Neuronal stem cell (in vitro differentiated cells): Measurements from ENCODE around the gene C1GALT1C1L.

Experiments used
- DNase-seq: peaks from one replicate; pipeline ENCODE4 v3.0.0-alpha.2; 2013; ENCODE audit warnings: low spot score
- H2AFZ ChIP-seq: one replicate; pipeline ENCODE4 v1.6.1; 2013; ENCODE audit warnings: mild to moderate bottlenecking, low read length, inconsistent platforms
- H2AK5ac ChIP-seq: 2 replicates; pipeline ENCODE4 v1.6.1; 2013; ENCODE audit warnings: low read depth, mild to moderate bottlenecking, inconsistent platforms, low read length, moderate library complexity, mixed read lengths
- H2BK120ac ChIP-seq: 2 replicates; pipeline ENCODE4 v1.6.1; 2013; ENCODE audit warnings: low read depth, mild to moderate bottlenecking, inconsistent platforms, low read length, moderate library complexity, mixed read lengths
- H2BK12ac ChIP-seq: one replicate; pipeline ENCODE4 v1.6.1; 2013; ENCODE audit warnings: low read length, inconsistent platforms
- H2BK15ac ChIP-seq: 2 replicates; pipeline ENCODE4 v1.6.1; 2013; ENCODE audit warnings: mild to moderate bottlenecking, low read length, inconsistent platforms, mixed read lengths
- H2BK5ac ChIP-seq: one replicate; pipeline ENCODE4 v1.6.1; 2013; ENCODE audit warnings: inconsistent platforms, mild to moderate bottlenecking, low read length, moderate library complexity
- H3K14ac ChIP-seq: one replicate; pipeline ENCODE4 v1.6.1; 2013; ENCODE audit warnings: low read length, inconsistent platforms
- H3K18ac ChIP-seq: 2 replicates; pipeline ENCODE4 v1.6.1; 2013; ENCODE audit warnings: low read length, inconsistent platforms
- H3K23ac ChIP-seq: 2 replicates; pipeline ENCODE4 v1.6.1; 2013; ENCODE audit warnings: low read depth, mild to moderate bottlenecking, mixed read lengths, low read length, inconsistent platforms; ENCODE audit not compliant: poor library complexity
- H3K27ac ChIP-seq: replicated peaks from 3 replicates; pipeline ENCODE4 v1.5.1; 2013; ENCODE audit warnings: low read length, inconsistent platforms
- H3K27me3 ChIP-seq, 3 experiments: 2 replicates each; pipeline ENCODE4 v1.6.1; 2013; ENCODE audit warnings: low read length in 3 of 3, mild to moderate bottlenecking in 2 of 3, inconsistent platforms in 1 of 3, low read depth in 1 of 3, mixed read lengths in 1 of 3, moderate library complexity in 1 of 3; ENCODE audit not compliant: control insufficient read depth in 3 of 3, insufficient read depth in 3 of 3
- H3K36me3 ChIP-seq, 2 donors: replicated peaks in 1 of 2; 2 replicates each; pipeline ENCODE4 v1.6.1; 2013; ENCODE audit warnings: low read length in 2 of 2; ENCODE audit not compliant: control insufficient read depth in 2 of 2, insufficient read depth in 2 of 2
- H3K4ac ChIP-seq: 2 replicates; pipeline ENCODE4 v1.6.1; 2013; ENCODE audit warnings: inconsistent platforms, mild to moderate bottlenecking, low read length, moderate library complexity
- H3K4me1 ChIP-seq, 2 donors: 1 replicate in 1 of 2; 2 replicates in 1 of 2; pipeline ENCODE4 v1.6.1; 2013; ENCODE audit warnings: low read length in 2 of 2, low read depth in 1 of 2; ENCODE audit not compliant: control insufficient read depth in 2 of 2, insufficient read depth in 1 of 2
- H3K4me2 ChIP-seq: one replicate; pipeline ENCODE4 v1.6.1; 2013; ENCODE audit warnings: mild to moderate bottlenecking, low read length, inconsistent platforms; ENCODE audit not compliant: insufficient read depth, poor library complexity, severe bottlenecking
- H3K4me3 ChIP-seq, 2 donors: 2 replicates each; pipeline ENCODE4 v1.5.1; 2013; ENCODE audit warnings: low read length in 2 of 2, mild to moderate bottlenecking in 2 of 2, inconsistent platforms in 1 of 2, moderate library complexity in 1 of 2
- H3K79me1 ChIP-seq: one replicate; pipeline ENCODE4 v1.6.1; 2013; ENCODE audit warnings: low read depth, mild to moderate bottlenecking, inconsistent platforms, low read length, moderate library complexity
- H3K9ac ChIP-seq: one replicate; pipeline ENCODE4 v1.6.1; 2013; ENCODE audit warnings: mild to moderate bottlenecking, low read depth, low read length, inconsistent platforms; ENCODE audit not compliant: poor library complexity
- H3K9me3 ChIP-seq, 2 donors: replicated peaks in 1 of 2; 2 replicates each; pipeline versions ENCODE3 to v1.6.1; 2013; ENCODE audit warnings: low read length in 2 of 2, mild to moderate bottlenecking in 2 of 2, inconsistent platforms in 1 of 2, low read depth in 1 of 2, mixed read lengths in 1 of 2, moderate library complexity in 1 of 2; ENCODE audit not compliant: control insufficient read depth in 2 of 2, insufficient read depth in 1 of 2
- H4K8ac ChIP-seq: one replicate; pipeline ENCODE4 v1.6.1; 2013; ENCODE audit warnings: low read depth, mild to moderate bottlenecking, inconsistent platforms, low read length, moderate library complexity
- H4K91ac ChIP-seq: one replicate; pipeline ENCODE4 v1.6.1; 2013; ENCODE audit warnings: low read length, low read depth, mild to moderate bottlenecking, inconsistent platforms; ENCODE audit not compliant: poor library complexity
- WGBS, 2 donors: extraction: QIAGEN DNeasy Blood & Tissue Kit; methylation state at CpG; one replicate each; pipeline ENCODE4 v1.1.7; 2013; ENCODE audit warnings: missing lambda C conversion rate in 2 of 2, mixed read lengths in 1 of 2; ENCODE audit not compliant: insufficient read length in 2 of 2, insufficient replicate concordance in 1 of 2; ENCODE audit errors: extremely low coverage in 2 of 2; 5-methylcytosine and 5-hydroxymethylcytosine counted together

C1GALT1C1L gene

DNA sequence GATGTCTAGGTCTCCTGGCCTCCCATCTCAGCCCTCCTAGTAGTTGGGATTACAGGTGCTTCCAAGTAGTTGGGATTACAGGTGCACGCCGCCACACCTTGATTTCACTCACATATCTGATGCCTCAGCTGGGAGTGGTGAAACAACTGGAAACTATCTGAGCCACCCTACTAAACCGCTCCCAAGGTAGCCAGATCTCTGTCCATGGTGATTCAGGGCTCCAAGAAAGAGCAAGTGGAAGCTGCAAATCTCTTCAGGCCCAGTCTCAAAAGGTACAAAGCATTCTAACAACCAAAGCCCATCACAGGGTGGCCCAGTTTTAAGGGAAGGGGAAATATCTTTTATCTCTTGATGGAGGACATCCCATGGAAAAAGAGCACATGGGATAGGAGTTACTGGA, 19.0 kb downstream of the C1GALT1C1L start:
- WGBS, 2 donors, result no CpG with 5 or more reads among the region's 3 CpGs
- no peak overlapping the region for H3K18ac ChIP-seq
- no peak overlapping the region for H3K23ac ChIP-seq

DNA sequence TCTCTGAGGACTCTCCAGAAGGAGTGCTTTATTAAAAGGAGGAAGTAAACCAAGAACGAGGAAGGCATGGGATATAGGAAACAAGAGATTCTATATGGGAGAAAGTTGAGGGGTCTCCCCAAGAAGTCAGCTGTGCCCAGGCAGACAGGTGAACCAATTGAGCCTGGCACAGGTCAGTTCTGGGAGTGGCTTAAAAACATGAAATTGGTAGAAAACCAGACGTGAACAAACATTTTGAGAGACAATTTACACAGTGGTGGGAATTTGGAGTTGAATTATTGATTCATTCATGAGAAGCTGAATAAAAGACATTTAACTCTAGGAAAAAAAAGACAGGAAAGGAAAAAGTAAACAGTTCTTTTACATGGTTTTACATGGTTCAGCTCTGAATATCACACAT, 22.7 kb downstream of the C1GALT1C1L start:
- Histone ChIP-seq H3K4me3 (no peak overlapping the region), H2BK120ac (no peak overlapping the region), H3K27ac (no peak overlapping the region), H3K79me1 (no peaks in the 10 kb centered on the region), H3K18ac (no peak overlapping the region), H3K27me3 (no peaks in the 10 kb centered on the region), H3K9ac (no peak overlapping the region), H4K91ac (no peak overlapping the region), H3K4ac (no peak overlapping the region), H3K9me3 (no peaks in the 10 kb centered on the region), H2AK5ac (no peak overlapping the region), H4K8ac (no peak overlapping the region), H2BK15ac (no peak overlapping the region), H2BK5ac (no peak overlapping the region), H3K23ac (no peak overlapping the region), H3K4me2 (no peak overlapping the region), H3K36me3 (peaks cover 0 to under 1% of the 10 kb centered on the region in 2 donors), H2AFZ (no peak overlapping the region), H3K14ac (no peak overlapping the region), H3K4me1 (no peaks in the 10 kb centered on the region), H2BK12ac (no peak overlapping the region)
- no peak for DNase-seq
- WGBS, 2 donors, result no CpG with 5 or more reads among the region's 2 CpGs

More for the DNA sequence above, 19.0 kb downstream of the C1GALT1C1L start:
- Histone ChIP-seq H2BK5ac (no peak overlapping the region), H3K79me1 (no peaks in the 10 kb centered on the region), H2AK5ac (no peak overlapping the region), H3K4me1 (no peaks in the 10 kb centered on the region), H3K9ac (no peak overlapping the region), H2BK12ac (no peak overlapping the region), H3K27me3 (no peaks in the 10 kb centered on the region), H3K14ac (no peak overlapping the region), H3K4me3 (no peak overlapping the region), H3K4me2 (no peak overlapping the region), H3K9me3 (no peaks in the 10 kb centered on the region), H3K36me3 (peaks cover 0 to 1% of the 10 kb centered on the region in 2 donors), H3K4ac (no peak overlapping the region), H4K8ac (no peak overlapping the region), H2BK15ac (no peak overlapping the region), H3K27ac (no peak overlapping the region), H4K91ac (no peak overlapping the region), H2BK120ac (no peak overlapping the region), H2AFZ (no peak overlapping the region)
- no peak for DNase-seq

GRCh38 chr2:43648994-43649701, 27.1 kb downstream of the C1GALT1C1L start:
- no peak overlapping the region for H3K4ac ChIP-seq
- H2AK5ac ChIP-seq, result no peak overlapping the region
- H2BK15ac ChIP-seq, result no peak overlapping the region
- H3K27ac ChIP-seq, result no peak overlapping the region
- H3K9me3 ChIP-seq, result no peaks in the 10 kb centered on the region
- H3K9ac ChIP-seq, result no peak overlapping the region
- H3K36me3 ChIP-seq, result no peaks in the 10 kb centered on the region
- H2BK5ac ChIP-seq, result no peak overlapping the region
- WGBS, 2 donors, result 100% methylated on average over 1 of the region's 3 CpGs; no CpG with 5 or more reads in 1 of the 2 donors
- no peak overlapping the region for H2AFZ ChIP-seq
- H3K4me2 ChIP-seq, result no peak overlapping the region
- H3K18ac ChIP-seq, result no peak overlapping the region
- no peak overlapping the region for H3K23ac ChIP-seq
- no peaks in the 10 kb centered on the region for H3K27me3 ChIP-seq
- H4K8ac ChIP-seq, result no peak overlapping the region
- H3K4me3 ChIP-seq, result no peak overlapping the region
- H3K14ac ChIP-seq, result no peak overlapping the region
- no peaks in the 10 kb centered on the region for H3K4me1 ChIP-seq
- H4K91ac ChIP-seq, result no peak overlapping the region
- no peak overlapping the region for H2BK120ac ChIP-seq
- no peak for DNase-seq
- H2BK12ac ChIP-seq, result no peak overlapping the region
- H3K79me1 ChIP-seq, result no peaks in the 10 kb centered on the region

- H3K4me1 ChIP-seq, result no peaks in the 10 kb centered on the region
- H3K27me3 ChIP-seq, result peaks cover 0 to 4% (median 0%) of the 10 kb centered on the region in 3 experiments
- H3K4ac ChIP-seq, result no peak overlapping the region
- H3K27ac ChIP-seq, result no peak overlapping the region
- peaks cover 0 to 11% of the 10 kb centered on the region in 2 donors for H3K9me3 ChIP-seq
- no peak overlapping the region for H3K18ac ChIP-seq
- H2AK5ac ChIP-seq, result no peak overlapping the region
- H4K8ac ChIP-seq, result no peak overlapping the region
- H3K4me3 ChIP-seq, result no peak overlapping the region
- H3K36me3 ChIP-seq, result no peaks in the 10 kb centered on the region
- DNase-seq, result no peak
- no peaks in the 10 kb centered on the region for H3K79me1 ChIP-seq
- no peak overlapping the region for H2BK15ac ChIP-seq
- no peak overlapping the region for H2BK5ac ChIP-seq
- no peak overlapping the region for H3K4me2 ChIP-seq
- no peak overlapping the region for H2AFZ ChIP-seq
- no peak overlapping the region for H4K91ac ChIP-seq
- no peak overlapping the region for H3K14ac ChIP-seq
- no CpG with 5 or more reads among the region's 1 CpG for WGBS, 2 donors
- H2BK12ac ChIP-seq, result no peak overlapping the region
- no peak overlapping the region for H2BK120ac ChIP-seq
- no peak overlapping the region for H3K23ac ChIP-seq
- H3K9ac ChIP-seq, result no peak overlapping the region
Observed at GRCh38 chr2:43643680-43644079, 32.5 kb downstream of the C1GALT1C1L start.
